Measurements from ENCODE around the gene RAPGEF1. TPM values are rescaled to one million over a fixed set of nuclear protein-coding genes. Genes with fewer than 3 reads are reported as not detected.

Gene RAPGEF1
- total RNA-seq, 6 experiments from 2014 or later = 22.9 to 53.6 (median 30.2) TPM

- 79% methylated on average over 2 of the region's 4 CpGs for WGBS (ENCODE audit: insufficient coverage, low coverage, low lambda C conversion rate, missing lambda C conversion rate)
- Histone ChIP-seq H3K4me1 (peaks cover 0 to 27% (median 2%) of the 10 kb centered on the region in 4 donors), H3K9me3 (no peaks in the 10 kb centered on the region), H3K4me3 (no peak overlapping the region), H3K27me3 (no peaks in the 10 kb centered on the region), H3K36me3 (peaks cover 0 to 6% (median 1%) of the 10 kb centered on the region in 4 donors), H3K27ac (peak overlapping the region in 2 of 3 donors; percentile 15 to 95)
- TF ChIP-seq POLR2A (IDR thresholded peaks at IDR 0.05) (no peak), CTCF (IDR thresholded peaks at IDR 0.05) (no peak)
- intact Hi-C loops (cut with DNase I) = no loop called here
- no peak for DNase-seq
- ATAC-seq = no peak
Measured at GRCh38 chr9:131629825-131630204, 110.1 kb downstream of the RAPGEF1 start.

GRCh38 chr9:131629226-131629500 lies 110.7 kb downstream of the RAPGEF1 start:
- H3K36me3 ChIP-seq = peaks cover 0 to 6% (median 1%) of the 10 kb centered on the region in 4 donors
- TF ChIP-seq POLR2A (IDR thresholded peaks at IDR 0.05) = no peak
- no peak for TF ChIP-seq CTCF (IDR thresholded peaks at IDR 0.05)
- DNase-seq (no peak), ATAC-seq (peak in 3 of 4 donors; percentile 4 to 17 (median 9))
- no peaks in the 10 kb centered on the region for H3K9me3 ChIP-seq
- no peak overlapping the region for H3K4me3 ChIP-seq
- H3K27ac ChIP-seq = peak overlapping the region; percentile 87 to 95 (median 92)
- WGBS (ENCODE audit: insufficient coverage, low coverage, low lambda C conversion rate, missing lambda C conversion rate) = 79% methylated on average over 2 of the region's 4 CpGs
- intact Hi-C loops (cut with DNase I) = no loop called here
- no peaks in the 10 kb centered on the region for H3K27me3 ChIP-seq
- H3K4me1 ChIP-seq = peaks cover 0 to 29% (median 2%) of the 10 kb centered on the region in 4 donors

GRCh38 chr9:131628459-131629225 lies 111.2 kb downstream of the RAPGEF1 start:
- H3K27ac ChIP-seq = peak overlapping the region; percentile 87 to 95 (median 92)
- H3K36me3 ChIP-seq = peaks cover 0 to 6% (median 1%) of the 10 kb centered on the region in 4 donors
- no peak for ATAC-seq
- intact Hi-C loops (cut with DNase I) = no loop called here
- TF ChIP-seq CTCF (IDR thresholded peaks at IDR 0.05) (no peak), POLR2A (IDR thresholded peaks at IDR 0.05) (no peak)
- peaks cover 0 to 29% (median 2%) of the 10 kb centered on the region in 4 donors for H3K4me1 ChIP-seq
- H3K9me3 ChIP-seq = no peaks in the 10 kb centered on the region
- no peak for DNase-seq
- H3K4me3 ChIP-seq = no peak overlapping the region
- H3K27me3 ChIP-seq = no peaks in the 10 kb centered on the region
- WGBS (ENCODE audit: insufficient coverage, low coverage, low lambda C conversion rate, missing lambda C conversion rate) = 96% methylated on average over 4 of the region's 19 CpGs

GRCh38 chr9:131627648-131628458 lies 112.0 kb downstream of the RAPGEF1 start:
- Histone ChIP-seq H3K36me3 (peaks cover 0 to 6% (median 1%) of the 10 kb centered on the region in 4 donors), H3K4me3 (peak overlapping the region in 2 of 3 donors; percentile 9 to 28)
- DNase-seq = peak; percentile 88 to 96 (median 90)

More at GRCh38 chr9:131627648-131628458, 112.0 kb downstream of the RAPGEF1 start:
- Histone ChIP-seq H3K4me1 (peaks cover 0 to 29% (median 2%) of the 10 kb centered on the region in 4 donors), H3K9me3 (no peaks in the 10 kb centered on the region), H3K27ac (peak overlapping the region; percentile 87 to 95 (median 92)), H3K27me3 (no peaks in the 10 kb centered on the region)
- 49% methylated on average over 17 of the region's 21 CpGs for WGBS (ENCODE audit: insufficient coverage, low coverage, low lambda C conversion rate, missing lambda C conversion rate)
- TF ChIP-seq POLR2A (IDR thresholded peaks at IDR 0.05) (peak; percentile 72), CTCF (IDR thresholded peaks at IDR 0.05) (no peak)
- intact Hi-C loops (cut with DNase I) = no loop called here
- peak; percentile 84 to 93 (median 88) for ATAC-seq
